NCI-H1048 (cell line): ENCODE data around the gene DYRK3.
"Not testable (repeated sequence)": the region's sequence is repeated elsewhere in the genome, so short reads cannot be mapped to it uniquely, and the experiment has no call there.

Experiments used
- DNase-seq: peaks from one replicate; lab custom pipeline; 2025; lab: John Stamatoyannopoulos, UW

The DYRK3 gene

DNA sequence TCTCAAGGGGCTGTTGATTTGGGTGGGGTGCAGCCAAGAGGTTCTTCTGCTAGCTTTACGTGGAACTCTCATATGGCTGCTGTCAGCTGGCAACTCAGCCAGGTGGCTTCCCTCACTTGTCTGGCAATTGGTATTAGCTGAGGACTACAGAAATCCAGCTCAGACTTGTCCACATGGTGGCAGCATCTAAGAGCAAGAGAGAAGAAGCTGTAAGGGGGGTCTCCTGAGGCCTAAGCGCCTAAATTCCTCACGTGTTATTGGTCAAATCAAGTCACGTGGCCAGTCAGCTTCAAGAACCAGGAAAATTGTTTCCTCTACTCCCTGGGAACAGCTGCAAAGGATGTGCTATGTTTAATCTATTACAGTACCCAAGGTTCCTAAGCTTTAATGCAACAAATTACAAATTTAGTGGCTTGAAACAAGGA is 4.2 kb upstream of the DYRK3 start:
- DNase-seq: peak; percentile 44

DNA sequence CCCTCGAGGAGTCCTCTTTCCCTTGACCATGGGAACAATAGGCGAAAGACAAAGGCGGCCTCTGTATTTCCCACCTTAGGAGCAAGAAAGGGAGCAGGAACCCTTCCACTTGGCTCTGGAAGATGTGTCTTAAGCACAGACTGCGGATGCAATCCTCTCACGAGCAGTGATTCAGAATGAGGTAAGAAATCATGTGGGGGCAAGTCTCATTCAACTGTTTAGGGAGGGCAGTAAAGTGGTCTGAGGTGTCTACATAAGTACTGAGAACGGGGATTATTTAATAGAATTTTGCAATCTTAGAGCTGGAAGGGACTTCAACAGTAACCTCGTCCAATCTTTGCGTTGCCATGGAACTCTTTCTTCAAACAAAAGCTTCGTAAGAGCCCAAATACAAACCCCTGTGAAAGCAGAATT is 1.6 kb upstream of the DYRK3 start:
- DNase-seq: no peak

DNA sequence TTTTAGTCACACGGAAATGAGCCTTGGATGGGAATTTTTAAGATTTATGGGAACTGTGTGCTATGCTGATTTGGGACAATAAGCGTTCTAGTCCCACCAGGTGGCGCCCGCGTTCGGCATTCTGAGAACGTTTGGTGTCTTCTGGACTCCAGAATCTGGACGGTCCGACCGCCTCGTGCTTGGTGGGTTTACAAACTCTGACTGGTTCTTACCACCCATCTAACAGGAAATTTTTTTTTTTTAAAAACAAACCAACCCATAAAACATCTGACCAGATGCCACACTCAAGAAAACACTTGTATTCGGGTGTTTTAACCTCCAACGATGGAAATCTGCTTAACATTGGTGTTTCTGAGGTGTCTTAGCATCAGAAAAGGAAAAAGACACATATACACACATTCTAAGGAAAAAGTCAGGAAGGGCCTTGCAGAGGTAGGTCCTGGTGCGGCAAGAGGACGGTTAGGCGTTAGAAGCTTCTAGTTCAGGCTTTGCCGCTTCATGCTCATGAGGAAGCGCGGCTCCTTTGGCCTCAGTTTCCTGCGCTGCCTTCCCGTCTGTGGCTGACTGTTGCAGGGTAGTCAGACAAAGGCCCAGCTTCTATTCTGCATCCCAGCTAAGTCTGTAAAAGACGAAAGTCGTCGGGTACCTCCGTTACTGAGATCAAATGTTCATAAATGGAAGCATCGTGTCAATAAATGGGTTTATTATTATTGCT is 814 bp upstream of the DYRK3 start:
- DNase-seq: peak; percentile 91

DNA sequence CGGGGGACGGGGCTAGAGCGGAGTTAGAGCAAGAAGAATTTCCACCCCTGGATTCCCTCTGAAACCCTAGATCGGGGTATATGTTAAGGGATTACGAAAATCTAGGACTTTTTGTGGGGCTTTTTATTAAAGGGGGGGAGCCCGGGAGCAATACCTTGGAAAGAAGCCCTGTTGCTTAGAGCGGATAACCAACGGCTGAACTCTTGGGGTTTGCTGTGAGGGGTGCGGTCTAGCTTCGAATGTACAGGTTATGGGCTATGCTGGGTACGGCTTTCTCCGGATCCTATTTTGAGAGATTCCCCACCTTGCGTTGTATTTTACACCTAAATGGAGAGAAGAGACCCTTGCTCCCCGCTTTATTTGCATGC is 626 bp downstream of the DYRK3 start:
- DNase-seq: no peak

DNA sequence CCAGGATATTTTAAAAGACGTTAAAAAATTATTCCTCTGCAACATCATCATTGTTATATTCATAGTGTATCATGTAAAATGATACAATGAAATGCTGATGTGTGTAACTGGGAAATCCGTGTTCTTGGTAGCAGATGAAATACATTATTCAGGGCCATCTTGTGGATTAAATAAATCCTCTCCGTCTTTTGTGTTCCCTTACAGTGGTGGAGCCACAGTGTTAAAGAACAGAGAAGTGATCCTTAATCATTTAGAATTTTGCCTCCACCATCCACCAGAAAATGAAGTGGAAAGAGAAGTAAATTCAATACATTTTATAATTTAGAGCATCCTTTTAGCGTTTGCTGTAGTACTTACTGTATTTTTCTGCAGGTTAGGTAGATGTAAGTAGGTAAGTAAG is 1.3 kb downstream of the DYRK3 start:
- no peak for DNase-seq

DNA sequence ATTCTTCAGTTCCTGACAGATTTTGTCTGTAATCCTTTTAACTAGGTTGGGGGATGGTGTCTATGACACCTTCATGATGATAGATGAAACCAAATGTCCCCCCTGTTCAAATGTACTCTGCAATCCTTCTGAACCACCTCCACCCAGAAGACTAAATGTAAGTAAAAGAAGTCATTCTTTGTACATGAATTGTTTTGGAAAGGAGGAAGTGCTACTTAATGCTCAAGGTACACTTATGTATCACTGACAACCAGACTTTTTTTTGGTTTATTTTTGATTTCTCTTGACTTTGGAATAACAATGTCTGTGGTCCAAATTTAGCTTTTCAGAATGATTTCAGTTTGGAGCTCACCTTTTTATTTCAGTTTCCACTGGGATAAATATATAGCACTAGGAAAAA is 2.3 kb downstream of the DYRK3 start:
- DNase-seq: no peak

DNA sequence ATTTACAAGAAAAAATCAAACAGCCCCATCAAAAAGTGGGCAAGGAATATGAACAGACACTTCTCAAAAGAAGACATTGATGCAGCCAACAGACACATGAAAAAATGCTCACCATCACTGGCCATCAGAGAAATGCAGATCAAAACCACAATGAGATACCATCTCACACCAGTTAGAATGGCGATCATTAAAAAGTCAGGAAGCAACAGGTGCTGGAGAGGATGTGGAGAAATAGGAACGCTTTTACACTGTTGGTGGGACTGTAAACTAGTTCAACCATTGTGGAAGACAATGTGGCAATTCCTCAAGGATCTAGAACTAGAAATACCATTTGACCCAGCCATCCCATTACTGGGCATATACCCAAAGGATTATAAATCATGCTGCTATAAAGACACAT is 6.7 kb downstream of the DYRK3 start:
- DNase-seq: not testable (repeated sequence)

DNA sequence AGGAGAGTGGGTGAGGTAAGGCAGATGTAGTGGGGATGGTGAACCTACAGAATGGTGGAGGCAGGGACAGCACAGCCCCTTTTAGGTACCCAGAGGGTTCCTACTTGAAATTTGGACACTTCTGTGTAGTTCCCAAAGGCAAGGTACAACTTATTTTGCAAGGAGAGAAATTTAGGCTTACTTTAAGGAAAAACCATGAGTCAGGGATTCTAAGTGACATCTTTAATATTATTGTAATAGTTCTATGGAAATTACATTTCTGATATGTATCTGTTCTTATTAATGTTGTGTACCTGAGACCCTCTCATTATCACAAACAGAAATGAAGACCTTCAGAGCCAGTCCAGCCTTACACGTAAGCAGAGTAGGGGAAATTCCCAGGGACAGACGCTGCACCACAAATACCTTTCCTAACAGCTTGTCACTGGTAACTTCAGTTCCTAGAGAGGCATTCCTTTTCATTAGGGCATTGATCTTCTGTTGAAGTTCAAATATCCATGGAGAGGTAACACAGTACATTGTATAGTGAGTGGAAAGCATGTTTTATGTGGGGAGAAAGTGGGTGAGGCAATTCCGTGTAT is 7.9 kb downstream of the DYRK3 start:
- no peak for DNase-seq

DNA sequence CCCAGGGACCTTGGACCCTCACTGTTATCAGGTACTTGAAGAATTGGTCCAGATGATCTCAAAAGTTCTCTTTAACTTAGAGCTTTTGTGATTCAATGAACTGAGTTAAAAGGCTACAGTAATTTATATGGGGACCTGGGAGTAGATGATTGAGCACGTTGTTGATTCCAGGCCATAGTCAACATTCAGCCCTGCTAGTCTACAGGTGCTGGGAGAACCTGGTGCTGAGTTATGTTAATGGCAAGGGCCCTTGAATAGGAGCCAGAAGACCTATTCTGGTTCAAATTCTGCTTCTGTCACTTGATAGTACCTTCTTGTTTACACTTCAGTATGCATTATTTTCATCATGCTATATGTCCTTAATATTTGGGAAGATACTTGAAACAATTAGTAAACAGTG is 11.2 kb downstream of the DYRK3 start:
- DNase-seq: no peak

DNA sequence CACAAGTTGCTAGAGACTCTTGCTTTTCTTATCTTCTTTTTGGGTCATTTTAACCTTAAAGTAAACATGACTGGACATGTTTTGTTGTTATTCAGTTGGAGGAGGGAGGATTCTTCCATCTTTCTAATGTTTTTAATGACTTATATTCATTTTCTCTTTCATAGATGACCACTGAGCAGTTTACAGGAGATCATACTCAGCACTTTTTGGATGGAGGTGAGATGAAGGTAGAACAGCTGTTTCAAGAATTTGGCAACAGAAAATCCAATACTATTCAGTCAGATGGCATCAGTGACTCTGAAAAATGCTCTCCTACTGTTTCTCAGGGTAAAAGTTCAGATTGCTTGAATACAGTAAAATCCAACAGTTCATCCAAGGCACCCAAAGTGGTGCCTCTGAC is 11.9 kb downstream of the DYRK3 start:
- DNase-seq: no peak

DNA sequence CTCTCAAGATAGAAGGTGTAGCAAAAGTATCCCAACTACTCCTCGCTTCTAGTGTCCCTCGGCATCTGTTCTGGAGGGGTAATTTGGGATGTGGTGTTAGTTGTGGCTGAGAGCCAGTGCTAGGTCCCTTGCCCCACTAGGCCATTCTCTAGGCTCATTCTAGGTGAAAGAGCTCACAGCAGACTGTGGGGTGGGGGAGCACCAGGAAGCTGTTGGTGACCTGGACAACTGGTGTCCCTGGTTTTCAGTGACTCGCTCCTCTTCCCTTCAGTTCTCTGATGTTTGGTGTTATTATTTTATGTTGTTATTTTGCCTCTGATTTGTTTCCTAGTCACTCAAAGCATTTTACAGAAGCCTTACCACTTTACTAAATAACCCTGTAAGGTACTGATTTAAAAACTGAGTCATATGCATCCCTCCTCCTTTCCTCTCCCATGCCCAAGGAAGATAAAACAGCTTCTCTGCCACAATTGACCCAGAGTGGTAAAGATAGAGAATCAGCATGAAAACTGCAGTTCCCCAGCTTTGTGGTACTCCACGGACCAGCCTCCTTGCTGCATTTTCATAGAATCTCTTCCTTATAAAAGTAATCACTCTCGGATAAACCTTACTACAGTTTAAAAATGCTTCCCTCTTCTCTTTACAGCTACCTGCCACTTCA is 14.1 kb downstream of the DYRK3 start:
- no peak for DNase-seq

DNA sequence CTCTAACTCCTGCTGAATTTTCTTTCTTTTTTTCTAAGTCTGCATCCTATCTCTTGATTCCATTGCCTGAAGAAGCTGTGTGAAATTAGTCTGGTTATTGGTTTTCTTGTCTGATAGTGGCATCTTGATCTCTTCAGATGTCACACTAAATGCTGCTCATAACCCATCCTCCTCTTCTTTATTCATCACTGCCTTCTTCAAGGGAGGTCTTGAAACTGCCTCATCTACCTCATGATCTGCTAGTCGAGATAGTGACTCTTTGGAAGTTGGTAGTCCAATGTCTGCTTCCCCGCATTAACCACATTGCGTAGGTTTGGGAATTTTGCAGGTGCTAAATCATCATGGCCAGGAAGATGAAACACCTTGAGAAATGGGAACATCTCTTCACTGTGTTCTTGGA is 15.7 kb downstream of the DYRK3 start:
- DNase-seq: no peak

DNA sequence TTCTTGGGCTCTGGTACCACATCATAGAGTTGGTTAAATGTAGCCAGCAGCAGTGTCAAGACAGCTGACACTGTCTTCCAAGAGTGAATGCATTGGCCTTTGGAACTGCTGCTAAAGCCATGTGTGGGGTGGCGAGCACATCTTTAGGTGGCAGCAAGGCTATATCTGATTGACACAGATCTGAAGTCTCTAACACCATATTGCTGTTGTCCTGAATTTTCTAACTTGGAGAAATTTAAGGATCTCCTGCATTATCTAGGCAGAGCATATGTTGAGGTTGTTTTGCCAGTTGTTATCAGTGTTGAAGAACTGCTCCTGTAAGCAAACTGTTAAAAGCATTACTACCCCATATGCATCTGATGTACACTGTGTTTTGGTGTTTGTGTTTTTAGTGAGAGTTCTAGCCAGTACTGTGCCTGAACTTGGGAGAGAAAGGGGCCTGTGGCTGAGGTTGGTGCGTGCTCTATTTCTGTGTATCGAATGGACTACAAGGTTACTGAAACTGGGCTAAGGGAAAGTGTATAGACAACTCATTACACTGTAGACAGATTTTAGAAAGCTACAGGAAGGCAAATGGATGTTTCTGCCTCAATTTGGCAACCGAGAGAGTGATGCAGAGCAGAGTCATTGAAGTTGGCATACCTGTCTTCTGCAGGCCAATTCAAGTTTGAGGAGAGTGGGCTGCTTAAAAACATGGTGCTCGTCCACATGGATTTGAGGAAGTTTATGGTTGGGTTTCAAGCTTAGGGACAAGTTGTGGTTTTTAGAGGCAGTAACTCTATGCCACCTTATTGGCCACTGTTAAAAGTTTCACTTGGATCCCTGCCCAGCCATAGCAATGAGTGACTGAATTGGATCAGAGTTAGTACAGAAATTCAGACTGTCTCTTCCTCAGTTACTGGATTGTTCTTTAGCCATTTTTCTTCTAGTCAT is 16.9 kb downstream of the DYRK3 start:
- DNase-seq: no peak

DNA sequence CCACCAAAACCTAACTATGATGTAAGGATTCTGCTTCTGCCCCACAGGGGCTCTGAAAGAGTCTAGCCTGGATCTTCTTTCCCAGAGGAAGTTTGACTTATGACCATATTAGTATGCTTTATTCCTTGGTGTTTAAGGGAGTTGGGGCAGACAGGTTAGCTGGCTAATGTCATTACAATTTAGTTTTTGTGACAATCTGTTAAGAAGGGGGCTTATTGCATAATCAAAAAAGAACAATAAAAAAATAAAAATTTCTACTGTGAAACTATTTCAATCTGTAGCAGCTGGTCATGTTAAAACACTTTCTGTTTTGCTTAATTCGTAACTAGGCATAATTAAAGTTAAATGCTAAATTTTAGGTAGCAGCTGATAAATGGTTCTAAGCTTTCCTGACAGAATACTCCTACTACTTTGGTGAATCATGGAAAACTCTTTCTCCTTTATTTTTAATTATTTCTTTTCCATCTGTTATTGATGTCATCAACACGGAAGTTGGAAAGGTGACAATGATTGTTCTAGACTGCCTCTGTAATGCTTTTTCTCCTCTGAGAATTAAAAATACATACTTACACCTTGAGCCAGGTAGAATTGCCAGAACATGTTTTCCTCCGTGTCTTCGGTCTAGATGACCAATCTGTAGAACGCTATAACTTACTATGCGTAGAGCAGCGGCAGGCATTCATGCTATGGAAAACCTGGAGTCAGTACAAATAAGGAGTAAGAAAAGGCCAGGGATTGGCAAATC is 18.6 kb downstream of the DYRK3 start:
- DNase-seq: no peak

DNA sequence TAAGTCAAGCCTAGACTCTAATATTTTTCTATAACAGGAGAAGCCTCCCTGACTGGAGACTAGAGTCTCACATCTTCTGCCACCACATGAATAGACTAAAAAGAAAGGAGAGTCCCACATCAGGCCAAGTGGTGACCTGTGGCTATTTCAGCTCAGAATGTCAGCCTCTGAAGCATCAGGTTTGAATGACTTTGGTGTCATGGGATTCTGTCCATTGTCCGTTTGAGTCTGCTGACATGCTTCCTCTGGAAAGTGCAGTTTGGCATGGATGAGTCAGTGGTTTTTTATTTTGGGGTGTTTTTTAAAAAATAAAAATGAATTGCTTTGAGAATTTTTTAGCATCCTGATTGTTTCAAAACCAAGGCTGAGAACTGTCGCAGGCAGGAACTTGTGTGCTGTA is 19.5 kb downstream of the DYRK3 start:
- no peak for DNase-seq

DNA sequence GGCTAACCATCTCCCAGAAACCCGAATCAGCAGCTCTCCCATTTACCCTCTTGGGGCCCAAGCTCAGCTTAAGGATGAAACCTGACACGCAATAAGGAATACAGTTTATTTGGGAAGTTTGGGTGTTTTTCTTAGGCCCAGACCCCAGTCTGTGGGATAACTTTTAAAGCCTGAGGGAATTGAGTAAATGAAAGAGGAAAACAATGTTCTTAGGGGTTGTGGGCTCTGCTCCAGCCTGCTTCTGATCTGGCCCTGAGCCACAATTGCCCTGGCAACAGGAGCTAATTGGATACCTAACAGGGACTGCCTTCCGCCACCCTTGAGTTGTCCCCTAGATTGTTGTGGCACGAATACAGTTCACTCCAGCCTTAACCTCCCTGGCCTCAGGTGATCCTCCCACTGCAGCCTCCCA is 20.1 kb downstream of the DYRK3 start:
- no peak for DNase-seq

DNA sequence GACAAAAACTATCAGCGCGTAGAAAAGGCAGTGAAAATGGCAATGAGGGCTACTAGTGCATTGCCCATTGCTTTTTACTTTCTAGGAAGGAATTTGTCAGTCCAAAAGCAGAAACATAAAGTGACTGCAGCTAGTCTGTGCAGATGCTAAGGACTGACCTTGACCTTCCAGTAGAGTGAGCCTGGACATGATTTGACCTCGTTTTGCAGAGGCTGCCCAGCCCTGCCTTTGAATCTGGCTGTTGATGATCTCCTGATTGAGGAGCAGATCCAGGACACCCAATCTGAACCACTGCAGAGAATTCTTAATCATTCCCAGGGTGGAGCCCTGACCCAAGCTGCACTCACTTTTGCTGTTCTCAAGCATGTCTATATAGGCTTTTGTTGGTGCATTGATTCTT is 21.6 kb downstream of the DYRK3 start:
- DNase-seq: no peak

DNA sequence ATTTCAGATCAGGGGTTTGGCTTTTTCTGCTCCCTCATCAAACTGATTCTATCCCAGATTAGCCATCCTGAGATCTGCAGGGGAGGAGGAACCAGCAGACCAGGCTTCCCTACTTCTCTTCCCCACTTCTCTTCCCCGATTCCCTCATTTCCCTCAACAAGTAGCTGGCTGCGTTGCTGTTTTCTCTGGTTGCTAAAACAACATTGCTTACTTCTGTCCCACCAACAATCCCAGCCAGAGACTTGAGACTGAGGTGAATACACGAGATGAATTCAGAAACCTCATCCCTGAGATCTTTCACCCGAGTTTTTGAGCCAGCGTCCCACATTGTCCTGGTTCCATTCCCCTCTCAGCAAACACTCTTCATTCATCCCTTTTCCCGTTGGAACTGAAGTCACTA is 22.4 kb downstream of the DYRK3 start:
- no peak for DNase-seq

DNA sequence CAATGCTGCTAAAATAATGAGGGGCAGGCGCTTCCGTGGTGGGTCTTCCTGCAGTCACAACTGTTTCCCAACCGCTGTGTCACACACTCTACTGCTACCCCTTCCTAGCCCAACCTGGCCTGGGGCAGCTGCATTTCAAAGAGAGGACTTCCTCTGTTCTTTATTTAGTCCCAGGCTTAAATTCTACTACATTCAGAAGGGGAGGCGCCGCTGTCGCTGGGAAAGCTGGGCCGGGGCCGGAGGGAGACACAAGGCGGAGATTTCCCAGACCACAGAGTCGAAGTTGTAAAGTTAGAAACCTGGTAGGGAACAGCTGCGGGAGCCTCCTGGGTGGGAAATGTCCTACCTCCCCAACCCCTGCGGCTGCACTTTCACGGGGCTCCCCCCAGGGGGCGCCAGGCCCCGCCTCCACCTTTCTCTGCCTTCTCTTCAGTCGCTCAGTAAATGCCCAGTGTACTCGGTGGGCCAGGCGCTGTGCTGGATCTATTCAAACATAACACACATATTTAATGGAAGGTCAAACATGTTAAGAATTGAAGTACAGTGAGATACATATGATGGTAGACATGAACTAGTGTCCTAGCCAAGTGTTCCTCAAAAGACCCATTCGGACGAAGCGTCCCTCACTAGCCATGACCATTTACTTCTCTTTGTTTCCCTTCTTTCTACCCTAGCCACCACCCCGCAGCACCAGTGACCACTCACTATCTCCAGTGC is 23.1 kb downstream of the DYRK3 start:
- no peak for DNase-seq

DNA sequence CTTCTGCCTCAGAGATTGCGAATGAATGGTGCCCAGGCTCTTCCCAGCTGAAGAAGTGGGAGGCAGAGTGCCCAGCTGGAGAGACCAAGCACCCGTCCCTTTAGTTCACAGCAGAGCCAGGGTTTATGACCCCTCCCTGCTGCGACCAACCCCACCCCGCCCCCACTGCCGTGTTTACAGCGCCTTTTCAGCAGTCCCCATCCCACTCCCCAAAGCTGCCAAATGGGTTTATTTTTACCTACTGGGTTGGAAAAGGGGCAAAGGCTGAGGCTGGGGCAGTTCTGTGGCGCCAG is 23.6 kb downstream of the DYRK3 start:
- DNase-seq: no peak

DNA sequence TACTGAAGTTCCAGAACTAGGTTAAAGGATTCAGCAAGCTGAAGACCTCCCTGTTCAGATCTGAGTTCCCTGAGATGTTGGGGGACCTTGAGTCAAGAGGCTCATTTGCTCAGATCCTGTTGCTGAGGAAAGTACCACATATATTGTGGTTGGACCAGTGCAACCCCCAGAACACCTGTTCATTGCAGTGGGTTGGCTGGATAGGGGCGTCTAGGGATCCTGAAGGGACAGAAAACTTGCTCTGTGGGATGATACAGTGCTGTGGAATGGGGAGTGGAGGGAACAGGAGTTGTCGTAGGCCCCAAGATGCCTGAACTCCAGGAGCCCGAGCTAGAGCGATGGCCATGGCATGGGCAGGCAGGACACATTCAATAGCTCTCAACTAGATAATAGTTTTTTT is 24.8 kb downstream of the DYRK3 start:
- no peak for DNase-seq
